AG10803 (cell line): ENCODE results near the gene UNC5B.

ENCODE experiments used
- DNase-seq: peaks from one replicate; pipeline ENCODE4 v3.0.0; 2010; ENCODE audit warnings: low read depth
- H3K4me3 ChIP-seq: 2 replicates; pipeline ENCODE4 v1.5.1; 2011; ENCODE audit warnings: mild to moderate bottlenecking, low read length, control low read depth
- TF ChIP-seq, protein P1 (sequence below): conservative IDR thresholded peaks from 2 replicates; pipeline ENCODE4 v1.5.1; 2011; ENCODE audit warnings: mild to moderate bottlenecking, low read length, control low read depth, inconsistent platforms

The UNC5B gene

DNA sequence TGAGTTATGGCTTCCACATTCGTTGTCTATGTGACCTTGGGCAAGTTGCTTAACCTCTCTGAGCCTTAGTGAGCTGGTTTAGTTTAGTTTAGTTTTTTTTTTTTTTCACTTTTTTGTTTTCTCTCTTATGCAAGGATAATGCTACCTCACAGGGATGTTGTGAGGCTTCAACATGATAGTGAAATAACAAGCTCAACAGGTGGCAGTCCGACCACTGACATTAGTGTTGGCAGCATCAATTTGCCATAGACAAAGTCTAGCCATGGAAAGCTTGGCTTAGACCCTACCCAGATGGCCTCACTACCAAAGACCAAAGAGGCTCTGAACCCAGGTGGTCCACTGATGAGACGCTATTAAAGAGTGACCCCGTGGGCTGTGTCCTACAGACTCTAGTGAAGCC, 27.2 kb upstream of the UNC5B start:
- TF ChIP-seq, protein P1, sequence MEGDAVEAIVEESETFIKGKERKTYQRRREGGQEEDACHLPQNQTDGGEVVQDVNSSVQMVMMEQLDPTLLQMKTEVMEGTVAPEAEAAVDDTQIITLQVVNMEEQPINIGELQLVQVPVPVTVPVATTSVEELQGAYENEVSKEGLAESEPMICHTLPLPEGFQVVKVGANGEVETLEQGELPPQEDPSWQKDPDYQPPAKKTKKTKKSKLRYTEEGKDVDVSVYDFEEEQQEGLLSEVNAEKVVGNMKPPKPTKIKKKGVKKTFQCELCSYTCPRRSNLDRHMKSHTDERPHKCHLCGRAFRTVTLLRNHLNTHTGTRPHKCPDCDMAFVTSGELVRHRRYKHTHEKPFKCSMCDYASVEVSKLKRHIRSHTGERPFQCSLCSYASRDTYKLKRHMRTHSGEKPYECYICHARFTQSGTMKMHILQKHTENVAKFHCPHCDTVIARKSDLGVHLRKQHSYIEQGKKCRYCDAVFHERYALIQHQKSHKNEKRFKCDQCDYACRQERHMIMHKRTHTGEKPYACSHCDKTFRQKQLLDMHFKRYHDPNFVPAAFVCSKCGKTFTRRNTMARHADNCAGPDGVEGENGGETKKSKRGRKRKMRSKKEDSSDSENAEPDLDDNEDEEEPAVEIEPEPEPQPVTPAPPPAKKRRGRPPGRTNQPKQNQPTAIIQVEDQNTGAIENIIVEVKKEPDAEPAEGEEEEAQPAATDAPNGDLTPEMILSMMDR: no peak
- no peak overlapping the region for H3K4me3 ChIP-seq
- no peak for DNase-seq

DNA sequence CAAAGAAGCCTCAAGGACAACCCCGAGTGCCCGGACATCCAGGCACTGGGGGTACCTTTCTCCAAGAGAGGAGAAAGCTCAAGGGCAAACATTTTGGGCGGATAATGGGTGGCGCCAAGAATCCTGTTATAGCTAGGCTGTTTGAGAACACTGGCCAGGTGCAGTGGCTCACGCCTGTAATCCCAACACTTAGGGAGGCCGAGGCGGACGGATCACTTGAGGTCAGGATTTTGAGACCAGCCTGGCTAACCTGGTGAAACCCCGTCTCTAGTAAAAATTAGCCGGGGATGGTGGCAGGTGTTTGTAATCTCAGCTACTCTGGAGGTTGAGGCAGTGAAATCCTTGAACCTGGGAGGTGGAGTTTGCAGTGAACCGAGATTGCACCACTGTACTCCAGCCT, 25.2 kb upstream of the UNC5B start:
- TF ChIP-seq, protein P1: no peak
- no peak overlapping the region for H3K4me3 ChIP-seq
- no peak for DNase-seq

DNA sequence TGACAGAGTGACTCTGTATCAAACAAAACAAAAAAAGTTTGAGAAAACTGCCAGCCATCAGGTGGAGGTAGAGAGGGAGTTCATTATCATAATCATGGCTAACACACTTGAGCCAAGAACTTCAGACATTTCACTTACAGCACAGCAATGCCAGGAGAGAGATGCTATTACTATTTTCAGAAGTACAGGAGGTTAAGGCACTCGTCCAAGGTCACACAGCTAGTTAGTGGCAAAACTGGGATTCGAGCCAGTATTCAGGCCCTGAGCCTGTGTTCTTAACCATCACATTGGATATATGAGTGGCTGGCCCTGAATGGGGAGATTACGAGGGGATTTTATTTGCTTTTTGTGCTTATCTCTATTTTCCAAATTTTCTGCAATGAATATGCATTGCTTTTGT, 24.8 kb upstream of the UNC5B start:
- no peak overlapping the region for H3K4me3 ChIP-seq
- TF ChIP-seq, protein P1: no peak
- no peak for DNase-seq

DNA sequence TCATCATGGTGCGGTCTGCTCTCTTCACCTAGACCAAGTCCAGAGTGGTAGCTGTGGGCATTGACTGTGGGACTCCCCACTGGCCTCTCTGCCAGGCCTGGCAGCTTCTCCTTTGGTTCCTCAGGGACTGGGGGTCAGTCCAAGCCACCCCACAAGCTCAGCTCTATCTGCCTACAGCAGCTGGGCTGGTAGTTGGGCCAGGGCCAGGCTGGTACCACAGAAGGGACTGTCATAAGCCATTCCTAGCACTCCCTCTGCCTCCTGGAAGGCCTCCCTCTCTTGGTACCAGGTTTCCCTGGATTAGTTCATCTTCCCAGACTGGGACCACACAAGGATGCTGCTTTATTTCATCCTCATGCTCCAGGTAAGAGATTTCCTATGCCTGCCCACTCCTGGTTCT, 24.2 kb upstream of the UNC5B start:
- TF ChIP-seq, protein P1: no peak
- DNase-seq: no peak

DNA sequence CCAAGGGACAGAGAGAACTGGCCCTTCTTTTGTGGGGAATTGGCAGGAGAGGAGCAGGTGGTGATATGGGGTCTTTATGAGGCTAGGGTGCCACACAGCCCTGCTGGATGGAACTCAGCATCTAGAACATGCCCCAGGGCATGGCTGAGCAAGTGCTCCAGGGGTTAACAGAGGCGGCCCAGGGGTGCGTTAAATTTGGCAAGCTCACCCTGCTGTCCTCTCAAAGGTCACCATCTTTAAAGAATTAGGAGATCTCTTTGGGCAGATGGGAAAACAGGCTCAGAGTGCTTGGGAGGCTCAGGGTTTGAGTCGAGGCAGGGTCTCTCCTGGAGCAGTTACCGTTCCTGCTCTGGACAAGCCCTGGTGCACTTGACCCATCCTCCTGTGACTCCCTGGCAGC, 21.4 kb upstream of the UNC5B start:
- no peak overlapping the region for H3K4me3 ChIP-seq
- TF ChIP-seq, protein P1: no peak

More for the DNA sequence above, 24.2 kb upstream of the UNC5B start:
- no peak overlapping the region for H3K4me3 ChIP-seq

DNA sequence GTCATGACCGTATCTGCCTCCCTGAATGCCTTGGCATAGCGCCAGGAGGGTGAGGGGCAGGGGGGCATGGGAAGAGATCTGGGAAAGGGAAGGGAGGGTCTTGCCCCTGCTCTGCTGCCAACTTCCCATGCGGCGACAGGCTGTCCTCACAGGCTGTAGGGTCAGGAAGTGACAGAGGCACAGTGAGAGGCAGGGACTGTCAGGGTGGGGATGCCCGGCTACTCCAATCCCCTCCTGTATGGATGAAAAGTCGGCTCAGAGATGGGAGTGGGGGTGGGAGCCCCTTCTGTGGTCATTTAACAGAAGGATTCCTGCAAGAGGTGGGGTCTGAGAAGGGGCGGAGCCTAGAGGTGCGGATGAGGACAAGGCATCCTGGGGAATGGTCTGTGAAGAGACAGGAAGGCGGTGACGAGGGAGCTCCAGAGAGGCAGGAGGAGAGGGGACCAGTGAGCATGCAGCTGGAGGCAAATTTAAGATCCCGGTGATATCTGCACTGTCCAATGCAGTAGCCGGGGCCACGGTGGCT, 20.8 kb upstream of the UNC5B start:
- no peak overlapping the region for H3K4me3 ChIP-seq
- TF ChIP-seq, protein P1: no peak
- no peak for DNase-seq

More for the DNA sequence above, 21.4 kb upstream of the UNC5B start:
- no peak for DNase-seq

DNA sequence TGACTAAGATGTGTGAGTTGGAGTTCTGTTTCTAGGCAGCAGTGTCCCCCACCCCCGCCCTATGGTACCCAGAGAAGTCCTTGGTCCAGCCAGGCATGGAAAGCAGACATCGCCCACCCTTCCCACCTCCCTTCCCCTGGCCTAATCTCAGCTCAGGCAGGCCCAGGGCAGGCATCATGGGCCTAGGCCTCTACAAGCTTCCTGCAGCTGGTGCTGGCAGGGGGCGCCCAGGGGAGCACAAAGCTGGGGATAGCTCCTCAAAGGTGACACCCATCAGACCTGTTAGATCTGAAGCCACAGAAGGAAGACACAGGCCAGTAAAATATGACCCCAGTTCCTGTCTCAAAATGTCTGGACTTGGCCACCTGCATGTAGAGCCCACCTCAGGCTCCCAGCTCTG, 18.9 kb upstream of the UNC5B start:
- no peak overlapping the region for H3K4me3 ChIP-seq
- TF ChIP-seq, protein P1: no peak
- DNase-seq: no peak
